Caco-2 (cell line): Measurements from ENCODE around the gene VWA5B1. TPM values are rescaled to one million over a fixed set of nuclear protein-coding genes. Genes with fewer than 3 reads are reported as not detected.

Source experiments
- BruUV-seq: library from RNA; stranded (reverse); fragments of 400-500 nt; replicated peaks from 2 replicates; lab custom pipeline; 2021; lab: Mats Ljungman, UMichigan
- CTCF ChIA-PET: fragments of 300-600 bp; sonication (Branson Sonifier 250); formaldehyde crosslinking; loops from one replicate; lab custom pipeline; 2022; ENCODE audit warnings: antibody characterized with exemption; lab: Charles Lee
- POLR2A ChIA-PET: fragments of 300-600 bp; sonication (Branson Sonifier 250); formaldehyde crosslinking; loops from one replicate; lab custom pipeline; 2022; ENCODE audit warnings: antibody characterized with exemption; lab: Charles Lee
- DNase-seq, 2 experiments: peaks; one replicate each; pipeline versions ENCODE4 v3.0.0 to v3.0.0-alpha.2; 2020 to 2022
- H3K27me3 ChIP-seq: replicated peaks from 2 replicates; pipeline ENCODE4 v1.6.0; 2011; ENCODE audit warnings: low read length; ENCODE audit not compliant: control insufficient read depth, insufficient read depth
- H3K36me3 ChIP-seq: 2 replicates; pipeline ENCODE4 v1.5.1; 2011; ENCODE audit warnings: low read length; ENCODE audit not compliant: control insufficient read depth, insufficient read depth
- H3K4me1 ChIP-seq: fragments of 250-450 bp; sonication (Bioruptor Pico); 2 replicates; pipeline ENCODE4 v1.5.1; 2020; ENCODE audit warnings: mild to moderate bottlenecking
- H3K4me3 ChIP-seq: 2 replicates; pipeline ENCODE4 v1.5.1; 2011; ENCODE audit warnings: low read depth, mild to moderate bottlenecking, control low read depth, low read length
- H3K9me3 ChIP-seq: fragments of 250-450 bp; sonication (Bioruptor Pico); 2 replicates; pipeline ENCODE4 v1.5.1; 2020; ENCODE audit warnings: mild to moderate bottlenecking, moderate library complexity
- H3K27ac Mint-ChIP-seq: one replicate; pipeline ENCODE4 v1.8.0; 2022; ENCODE audit warnings: mixed read lengths; ENCODE audit not compliant: unreplicated experiment
- H3K27me3 Mint-ChIP-seq: one replicate; pipeline ENCODE4 v1.8.0; 2022; ENCODE audit warnings: mixed read lengths; ENCODE audit not compliant: insufficient read depth, unreplicated experiment
- H3K36me3 Mint-ChIP-seq: one replicate; pipeline ENCODE4 v1.8.0; 2022; ENCODE audit warnings: mild to moderate bottlenecking, mixed read lengths; ENCODE audit not compliant: insufficient read depth, unreplicated experiment
- H3K4me1 Mint-ChIP-seq: one replicate; pipeline ENCODE4 v1.8.0; 2022; ENCODE audit warnings: low read depth, mixed read lengths; ENCODE audit not compliant: unreplicated experiment
- H3K4me3 Mint-ChIP-seq: one replicate; pipeline ENCODE4 v1.8.0; 2022; ENCODE audit warnings: mild to moderate bottlenecking, moderate library complexity, mixed read lengths; ENCODE audit not compliant: unreplicated experiment
- H3K9me3 Mint-ChIP-seq: one replicate; pipeline ENCODE4 v1.8.0; 2022; ENCODE audit warnings: mixed read lengths; ENCODE audit not compliant: unreplicated experiment
- CTCF ChIP-seq, 2 experiments: fragments of 200-600 bp in 1 of 2; IDR thresholded peaks; 1 replicate in 1 of 2; 2 replicates in 1 of 2; pipeline versions ENCODE4 v1.5.1 to v1.8.0; 2011 to 2022; ENCODE audit warnings: antibody characterized with exemption in 1 of 2, control low read depth in 1 of 2, inconsistent platforms in 1 of 2, low read depth in 1 of 2, low read length in 1 of 2, mild to moderate bottlenecking in 1 of 2, moderate library complexity in 1 of 2; ENCODE audit not compliant: insufficient read depth in 1 of 2, severe bottlenecking in 1 of 2, unreplicated experiment in 1 of 2
- intact Hi-C: fragments of 100-400 bp; cut with micrococcal nuclease; formaldehyde crosslinking; loops from one replicate; pipeline ENCODE4 v1.10.0; 2022; ENCODE audit not compliant: unreplicated experiment
- total RNA-seq: library from RNA; stranded (reverse); gene quantifications from 2 replicates; pipeline ENCODE4 v1.2.3, GENCODE V29; 2022

VWA5B1 gene
- total RNA-seq, 1 experiment from 2014 or later = not detected

- H3K36me3 Mint-ChIP-seq = no peaks in the 10 kb centered on the region
- no peaks in the 10 kb centered on the region for H3K27me3 ChIP-seq
- no peaks in the 10 kb centered on the region for H3K9me3 ChIP-seq
- no peak for TF ChIP-seq CTCF (IDR thresholded peaks at IDR 0.05; ENCODE audit: insufficient read depth in 1 of 2, low read depth in 1 of 2, low read length in 1 of 2, severe bottlenecking in 1 of 2, unreplicated experiment in 1 of 2)
- no peaks in the 10 kb centered on the region for H3K4me1 Mint-ChIP-seq
- no peak overlapping the region for H3K27ac Mint-ChIP-seq
- ChIA-PET CTCF (no interaction called here), POLR2A (no interaction called here)
- DNase-seq = no peak
- H3K4me3 ChIP-seq = no peak overlapping the region
- H3K27me3 Mint-ChIP-seq = peaks cover 8% of the 10 kb centered on the region
- H3K36me3 ChIP-seq = no peaks in the 10 kb centered on the region
- H3K9me3 Mint-ChIP-seq = no peaks in the 10 kb centered on the region
- intact Hi-C loops = no loop called here
- no peak overlapping the region for H3K4me3 Mint-ChIP-seq
- no TSS peak for BruUV-seq
- no peaks in the 10 kb centered on the region for H3K4me1 ChIP-seq
Observed at GRCh38 chr1:20348326-20348915, 57.7 kb downstream of the VWA5B1 start.

GRCh38 chr1:20349561-20349960 is 58.9 kb downstream of the VWA5B1 start:
- Mint-ChIP-seq H3K27me3 (peaks cover 8% of the 10 kb centered on the region), H3K27ac (no peak overlapping the region), H3K4me3 (no peak overlapping the region), H3K9me3 (no peaks in the 10 kb centered on the region), H3K4me1 (no peaks in the 10 kb centered on the region), H3K36me3 (no peaks in the 10 kb centered on the region)
- no peak for TF ChIP-seq CTCF (IDR thresholded peaks at IDR 0.05; ENCODE audit: insufficient read depth in 1 of 2, low read depth in 1 of 2, low read length in 1 of 2, severe bottlenecking in 1 of 2, unreplicated experiment in 1 of 2)
- Histone ChIP-seq H3K9me3 (no peaks in the 10 kb centered on the region), H3K4me3 (no peak overlapping the region), H3K36me3 (no peaks in the 10 kb centered on the region), H3K27me3 (no peaks in the 10 kb centered on the region), H3K4me1 (no peaks in the 10 kb centered on the region)
- intact Hi-C loops = no loop called here
- ChIA-PET CTCF (no interaction called here), POLR2A (no interaction called here)
- DNase-seq = no peak
- BruUV-seq = no TSS peak

GRCh38 chr1:20349971-20350370 is 59.3 kb downstream of the VWA5B1 start:
- no peak overlapping the region for H3K4me3 ChIP-seq

More at GRCh38 chr1:20349971-20350370, 59.3 kb downstream of the VWA5B1 start:
- H3K27me3 Mint-ChIP-seq = peaks cover 8% of the 10 kb centered on the region
- ChIA-PET CTCF (no interaction called here), POLR2A (no interaction called here)
- Histone ChIP-seq H3K9me3 (no peaks in the 10 kb centered on the region), H3K4me1 (no peaks in the 10 kb centered on the region), H3K27me3 (no peaks in the 10 kb centered on the region), H3K36me3 (no peaks in the 10 kb centered on the region)
- no peak for TF ChIP-seq CTCF (IDR thresholded peaks at IDR 0.05; ENCODE audit: insufficient read depth in 1 of 2, low read depth in 1 of 2, low read length in 1 of 2, severe bottlenecking in 1 of 2, unreplicated experiment in 1 of 2)
- no TSS peak for BruUV-seq
- H3K4me1 Mint-ChIP-seq = no peaks in the 10 kb centered on the region
- no peaks in the 10 kb centered on the region for H3K36me3 Mint-ChIP-seq
- intact Hi-C loops = no loop called here
- H3K9me3 Mint-ChIP-seq = no peaks in the 10 kb centered on the region
- no peak overlapping the region for H3K4me3 Mint-ChIP-seq
- no peak for DNase-seq
- no peak overlapping the region for H3K27ac Mint-ChIP-seq
